HEK293 (cell line): Measurements from ENCODE around the gene NAT16.

ENCODE experiments used
- CTCF ChIA-PET: fragments of 350-600 bp; formaldehyde crosslinking; extraction: SDS; loops from one replicate; lab custom pipeline; 2021; ENCODE audit warnings: antibody characterized with exemption; lab: Yijun Ruan, JAX
- POLR2A ChIA-PET: fragments of 300-600 bp; formaldehyde crosslinking; extraction: SDS; loops from one replicate; lab custom pipeline; 2020; ENCODE audit warnings: antibody characterized with exemption, inconsistent platforms; lab: Yijun Ruan, JAX
- H3K27ac ChIP-seq: fragments of 200-500 bp; sonication (Bioruptor generic); 2 replicates; pipeline ENCODE4 v1.5.1; 2014; ENCODE audit warnings: low read depth, low read length, control low read depth, inconsistent platforms; ENCODE audit errors: extremely low read depth
- H3K36me3 ChIP-seq, 2 experiments: fragments of 200-500 bp in 1 of 2; sonication (Bioruptor generic) in 1 of 2; 1 replicate in 1 of 2; 2 replicates in 1 of 2; pipeline ENCODE4 v1.5.1; 2014 to 2017; ENCODE audit warnings: inconsistent platforms in 2 of 2, low read length in 2 of 2; ENCODE audit not compliant: control insufficient read depth in 2 of 2, insufficient read depth in 1 of 2
- H3K4me1 ChIP-seq: fragments of 200-500 bp; sonication (Bioruptor generic); 2 replicates; pipeline ENCODE4 v1.5.1; 2014; ENCODE audit warnings: mild to moderate bottlenecking, low read length, inconsistent platforms; ENCODE audit not compliant: control insufficient read depth, insufficient read depth
- H3K4me3 ChIP-seq: 2 replicates; pipeline ENCODE4 v1.5.1; 2011; ENCODE audit warnings: low read depth, mild to moderate bottlenecking, control low read depth, low read length, moderate library complexity
- H3K9me3 ChIP-seq: fragments of 200-500 bp; sonication (Bioruptor generic); 2 replicates; pipeline ENCODE4 v1.5.1; 2014; ENCODE audit warnings: low read depth, low read length, inconsistent platforms; ENCODE audit not compliant: control insufficient read depth, insufficient read depth
- OSR2 ChIP-seq: fragments of 450-650 bp; formaldehyde crosslinking; IDR thresholded peaks from 2 replicates; pipeline ENCODE4 v1.5.1; 2016; ENCODE audit warnings: missing biosample characterization, missing genetic modification characterization
- ZNF184 ChIP-seq: fragments of 450-650 bp; IDR thresholded peaks from 2 replicates; pipeline ENCODE4 v1.5.1; 2018; ENCODE audit warnings: missing biosample characterization, mild to moderate bottlenecking, missing genetic modification characterization
- ZNF341 ChIP-seq: fragments of 450-650 bp; formaldehyde crosslinking; IDR thresholded peaks from 2 replicates; pipeline ENCODE4; 2016; ENCODE audit warnings: low read depth, missing biosample characterization, missing genetic modification characterization
- ZNF354C ChIP-seq: fragments of 450-650 bp; formaldehyde crosslinking; IDR thresholded peaks from 2 replicates; pipeline ENCODE4 v1.5.1; 2016; ENCODE audit warnings: missing biosample characterization, missing genetic modification characterization, low read depth, borderline replicate concordance
- ZNF394 ChIP-seq: fragments of 450-650 bp; formaldehyde crosslinking; IDR thresholded peaks from 2 replicates; pipeline ENCODE4 v1.5.1; 2016; ENCODE audit warnings: missing biosample characterization, missing genetic modification characterization, mild to moderate bottlenecking, moderate library complexity, borderline replicate concordance
- ZNF830 ChIP-seq: fragments of 450-650 bp; IDR thresholded peaks from 2 replicates; pipeline ENCODE4 v1.5.0; 2018; ENCODE audit warnings: missing biosample characterization, missing genetic modification characterization, low read depth, mild to moderate bottlenecking, moderate library complexity
- TF ChIP-seq, protein P1 (sequence below): fragments of 450-650 bp; formaldehyde crosslinking; IDR thresholded peaks from 2 replicates; pipeline ENCODE4 v1.5.1; 2016; ENCODE audit warnings: missing biosample characterization, missing genetic modification characterization
- TF ChIP-seq, protein P2 (sequence below): fragments of 450-650 bp; formaldehyde crosslinking; IDR thresholded peaks from 2 replicates; pipeline ENCODE4 v1.5.1; 2016; ENCODE audit warnings: missing biosample characterization, missing genetic modification characterization
- TF ChIP-seq, protein P3 (sequence below): fragments of 450-650 bp; formaldehyde crosslinking; optimal IDR thresholded peaks from 2 replicates; pipeline ENCODE3; 2016; ENCODE audit warnings: missing biosample characterization, mild to moderate bottlenecking, missing genetic modification characterization
- TF ChIP-seq, protein P4 (sequence below): fragments of 450-650 bp; formaldehyde crosslinking; IDR thresholded peaks from 2 replicates; pipeline ENCODE4; 2016; ENCODE audit warnings: missing biosample characterization, missing genetic modification characterization
- TF ChIP-seq, protein P5 (sequence below): fragments of 450-650 bp; formaldehyde crosslinking; IDR thresholded peaks from 2 replicates; pipeline ENCODE4 v1.5.1; 2016; ENCODE audit warnings: missing biosample characterization, missing genetic modification characterization

The NAT16 gene

DNA sequence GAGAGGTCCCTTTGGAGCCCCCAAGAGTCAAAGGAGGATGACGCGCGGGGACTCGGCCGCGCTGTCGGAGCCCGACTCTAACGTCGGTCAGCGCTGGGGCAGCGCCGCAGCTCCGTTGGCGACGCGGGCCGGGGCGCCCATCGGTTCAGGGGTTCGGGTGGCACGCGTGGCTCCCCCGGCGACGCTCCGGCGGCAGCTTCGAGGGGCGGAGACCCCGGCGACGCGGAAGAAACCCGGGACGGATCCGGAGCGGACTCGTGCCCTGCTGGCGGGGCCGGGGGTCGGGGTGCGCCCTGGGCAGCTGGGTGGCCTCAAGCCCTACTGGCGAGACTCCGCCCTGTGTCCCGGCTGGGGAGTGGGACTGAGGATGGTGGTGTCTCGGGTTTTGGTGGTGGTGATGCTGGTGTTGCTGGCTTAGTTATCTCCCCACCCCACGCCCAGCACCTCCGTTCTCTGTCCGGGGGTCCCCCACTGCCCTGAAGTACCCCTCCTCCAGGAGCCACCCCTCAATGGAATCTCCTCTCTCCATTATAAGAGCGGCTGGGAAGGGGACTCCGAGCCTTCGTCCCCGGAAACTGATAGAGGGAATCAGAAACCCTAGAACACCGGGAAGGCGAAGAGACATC lies at the start of gene NAT16:
Gene NAT16, minus strand, starts transcription at position 164 of the 626 bp plus-strand sequence. CDS start 5,486 bp downstream, outside the sequence.
- ChIA-PET POLR2A (no interaction called here), CTCF (no interaction called here)

DNA sequence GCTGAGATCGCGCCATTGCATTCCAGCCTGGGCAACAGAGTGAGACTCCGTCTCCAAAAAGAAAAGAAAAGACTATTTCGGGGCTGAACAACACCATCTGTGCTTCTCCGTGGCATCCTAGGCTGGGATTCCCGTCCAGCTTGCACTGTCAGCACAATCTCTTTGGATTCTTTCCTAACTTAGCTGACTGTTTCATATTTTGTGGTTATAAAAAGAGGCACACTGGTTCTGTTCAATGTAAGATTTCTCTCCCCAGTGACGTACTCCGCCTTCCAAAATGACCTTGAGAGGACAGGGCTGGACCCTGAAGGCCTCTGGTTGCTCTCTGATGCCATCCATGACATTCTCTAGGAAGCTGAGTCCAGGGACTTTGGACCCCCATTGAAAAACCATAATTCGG lies 46.6 kb upstream of the NAT16 start:
- H3K27ac ChIP-seq: no peak overlapping the region
- POLR2A ChIA-PET: interaction anchor here (1.0 kb wide), 1 partner anchor 9 kb away, joined by 3 read pairs; the partner anchor contains the start of gene ZNHIT1
- no peak for TF ChIP-seq OSR2 (tag by site-specific recombination)
- no peak for TF ChIP-seq ZNF830 (tag by site-specific recombination)
- TF ChIP-seq ZNF354C (tag by site-specific recombination): no peak
- TF ChIP-seq, all 188 proteins: peak for 0
- Histone ChIP-seq H3K9me3 (no peaks in the 10 kb centered on the region), H3K4me3 (no peak overlapping the region), H3K4me1 (no peaks in the 10 kb centered on the region), H3K36me3 (peaks cover 3 to 24% of the 10 kb centered on the region in 2 experiments; a peak in 2 of 3 replicates)
- CTCF ChIA-PET: interaction anchor here (0.7 kb wide), 1 partner anchor 20 kb away, joined by 3 read pairs; no protein-coding TSS in a partner anchor

More for the DNA sequence above, at the start of gene NAT16:
- no peak for TF ChIP-seq ZNF184 (tag by site-specific recombination)
- TF ChIP-seq ZNF341 (tag by site-specific recombination): no peak
- TF ChIP-seq, protein P1, sequence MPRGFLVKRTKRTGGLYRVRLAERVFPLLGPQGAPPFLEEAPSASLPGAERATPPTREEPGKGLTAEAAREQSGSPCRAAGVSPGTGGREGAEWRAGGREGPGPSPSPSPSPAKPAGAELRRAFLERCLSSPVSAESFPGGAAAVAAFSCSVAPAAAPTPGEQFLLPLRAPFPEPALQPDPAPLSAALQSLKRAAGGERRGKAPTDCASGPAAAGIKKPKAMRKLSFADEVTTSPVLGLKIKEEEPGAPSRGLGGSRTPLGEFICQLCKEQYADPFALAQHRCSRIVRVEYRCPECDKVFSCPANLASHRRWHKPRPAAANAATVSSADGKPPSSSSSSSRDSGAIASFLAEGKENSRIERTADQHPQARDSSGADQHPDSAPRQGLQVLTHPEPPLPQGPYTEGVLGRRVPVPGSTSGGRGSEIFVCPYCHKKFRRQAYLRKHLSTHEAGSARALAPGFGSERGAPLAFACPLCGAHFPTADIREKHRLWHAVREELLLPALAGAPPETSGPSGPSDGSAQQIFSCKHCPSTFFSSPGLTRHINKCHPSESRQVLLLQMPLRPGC (tag by site-specific recombination): no peak
- TF ChIP-seq, protein P2, sequence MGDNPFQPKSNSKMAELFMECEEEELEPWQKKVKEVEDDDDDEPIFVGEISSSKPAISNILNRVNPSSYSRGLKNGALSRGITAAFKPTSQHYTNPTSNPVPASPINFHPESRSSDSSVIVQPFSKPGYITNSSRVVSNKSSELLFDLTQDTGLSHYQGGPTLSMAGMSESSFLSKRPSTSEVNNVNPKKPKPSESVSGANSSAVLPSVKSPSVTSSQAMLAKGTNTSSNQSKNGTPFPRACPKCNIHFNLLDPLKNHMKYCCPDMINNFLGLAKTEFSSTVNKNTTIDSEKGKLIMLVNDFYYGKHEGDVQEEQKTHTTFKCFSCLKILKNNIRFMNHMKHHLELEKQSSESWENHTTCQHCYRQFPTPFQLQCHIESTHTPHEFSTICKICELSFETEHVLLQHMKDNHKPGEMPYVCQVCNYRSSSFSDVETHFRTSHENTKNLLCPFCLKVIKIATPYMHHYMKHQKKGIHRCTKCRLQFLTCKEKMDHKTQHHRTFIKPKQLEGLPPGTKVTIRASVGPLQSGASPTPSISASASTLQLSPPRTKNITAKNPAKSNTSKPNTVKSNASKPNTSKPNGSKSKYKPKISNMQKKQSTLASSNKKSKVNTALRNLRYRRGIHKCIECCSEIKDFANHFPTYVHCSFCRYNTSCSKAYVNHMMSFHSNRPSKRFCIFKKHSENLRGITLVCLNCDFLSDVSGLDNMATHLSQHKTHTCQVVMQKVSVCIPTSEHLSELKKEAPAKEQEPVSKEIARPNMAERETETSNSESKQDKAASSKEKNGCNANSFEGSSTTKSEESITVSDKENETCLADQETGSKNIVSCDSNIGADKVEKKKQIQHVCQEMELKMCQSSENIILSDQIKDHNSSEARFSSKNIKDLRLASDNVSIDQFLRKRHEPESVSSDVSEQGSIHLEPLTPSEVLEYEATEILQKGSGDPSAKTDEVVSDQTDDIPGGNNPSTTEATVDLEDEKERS (tag by site-specific recombination): no peak
- TF ChIP-seq, protein P3, sequence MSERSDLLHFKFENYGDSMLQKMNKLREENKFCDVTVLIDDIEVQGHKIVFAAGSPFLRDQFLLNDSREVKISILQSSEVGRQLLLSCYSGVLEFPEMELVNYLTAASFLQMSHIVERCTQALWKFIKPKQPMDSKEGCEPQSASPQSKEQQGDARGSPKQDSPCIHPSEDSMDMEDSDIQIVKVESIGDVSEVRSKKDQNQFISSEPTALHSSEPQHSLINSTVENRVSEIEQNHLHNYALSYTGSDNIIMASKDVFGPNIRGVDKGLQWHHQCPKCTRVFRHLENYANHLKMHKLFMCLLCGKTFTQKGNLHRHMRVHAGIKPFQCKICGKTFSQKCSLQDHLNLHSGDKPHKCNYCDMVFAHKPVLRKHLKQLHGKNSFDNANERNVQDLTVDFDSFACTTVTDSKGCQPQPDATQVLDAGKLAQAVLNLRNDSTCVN: no peak
- TF ChIP-seq, protein P4, sequence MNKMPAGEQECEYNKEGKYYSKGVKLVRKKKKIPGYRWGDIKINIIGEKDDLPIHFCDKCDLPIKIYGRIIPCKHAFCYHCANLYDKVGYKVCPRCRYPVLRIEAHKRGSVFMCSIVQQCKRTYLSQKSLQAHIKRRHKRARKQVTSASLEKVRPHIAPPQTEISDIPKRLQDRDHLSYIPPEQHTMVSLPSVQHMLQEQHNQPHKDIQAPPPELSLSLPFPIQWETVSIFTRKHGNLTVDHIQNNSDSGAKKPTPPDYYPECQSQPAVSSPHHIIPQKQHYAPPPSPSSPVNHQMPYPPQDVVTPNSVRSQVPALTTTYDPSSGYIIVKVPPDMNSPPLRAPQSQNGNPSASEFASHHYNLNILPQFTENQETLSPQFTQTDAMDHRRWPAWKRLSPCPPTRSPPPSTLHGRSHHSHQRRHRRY (tag by site-specific recombination): no peak
- no peak for TF ChIP-seq ZNF394
- TF ChIP-seq, protein P5, sequence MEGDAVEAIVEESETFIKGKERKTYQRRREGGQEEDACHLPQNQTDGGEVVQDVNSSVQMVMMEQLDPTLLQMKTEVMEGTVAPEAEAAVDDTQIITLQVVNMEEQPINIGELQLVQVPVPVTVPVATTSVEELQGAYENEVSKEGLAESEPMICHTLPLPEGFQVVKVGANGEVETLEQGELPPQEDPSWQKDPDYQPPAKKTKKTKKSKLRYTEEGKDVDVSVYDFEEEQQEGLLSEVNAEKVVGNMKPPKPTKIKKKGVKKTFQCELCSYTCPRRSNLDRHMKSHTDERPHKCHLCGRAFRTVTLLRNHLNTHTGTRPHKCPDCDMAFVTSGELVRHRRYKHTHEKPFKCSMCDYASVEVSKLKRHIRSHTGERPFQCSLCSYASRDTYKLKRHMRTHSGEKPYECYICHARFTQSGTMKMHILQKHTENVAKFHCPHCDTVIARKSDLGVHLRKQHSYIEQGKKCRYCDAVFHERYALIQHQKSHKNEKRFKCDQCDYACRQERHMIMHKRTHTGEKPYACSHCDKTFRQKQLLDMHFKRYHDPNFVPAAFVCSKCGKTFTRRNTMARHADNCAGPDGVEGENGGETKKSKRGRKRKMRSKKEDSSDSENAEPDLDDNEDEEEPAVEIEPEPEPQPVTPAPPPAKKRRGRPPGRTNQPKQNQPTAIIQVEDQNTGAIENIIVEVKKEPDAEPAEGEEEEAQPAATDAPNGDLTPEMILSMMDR (tag by site-specific recombination): no peak
- Histone ChIP-seq H3K36me3 (no peaks in the 10 kb centered on the region), H3K4me3 (no peak within 1 kb of the TSS), H3K4me1 (no peaks in the 10 kb centered on the region), H3K9me3 (no peaks in the 10 kb centered on the region), H3K27ac (no peak within 1 kb of the TSS)
